ENCODE results near the gene PANX2.

DNA sequence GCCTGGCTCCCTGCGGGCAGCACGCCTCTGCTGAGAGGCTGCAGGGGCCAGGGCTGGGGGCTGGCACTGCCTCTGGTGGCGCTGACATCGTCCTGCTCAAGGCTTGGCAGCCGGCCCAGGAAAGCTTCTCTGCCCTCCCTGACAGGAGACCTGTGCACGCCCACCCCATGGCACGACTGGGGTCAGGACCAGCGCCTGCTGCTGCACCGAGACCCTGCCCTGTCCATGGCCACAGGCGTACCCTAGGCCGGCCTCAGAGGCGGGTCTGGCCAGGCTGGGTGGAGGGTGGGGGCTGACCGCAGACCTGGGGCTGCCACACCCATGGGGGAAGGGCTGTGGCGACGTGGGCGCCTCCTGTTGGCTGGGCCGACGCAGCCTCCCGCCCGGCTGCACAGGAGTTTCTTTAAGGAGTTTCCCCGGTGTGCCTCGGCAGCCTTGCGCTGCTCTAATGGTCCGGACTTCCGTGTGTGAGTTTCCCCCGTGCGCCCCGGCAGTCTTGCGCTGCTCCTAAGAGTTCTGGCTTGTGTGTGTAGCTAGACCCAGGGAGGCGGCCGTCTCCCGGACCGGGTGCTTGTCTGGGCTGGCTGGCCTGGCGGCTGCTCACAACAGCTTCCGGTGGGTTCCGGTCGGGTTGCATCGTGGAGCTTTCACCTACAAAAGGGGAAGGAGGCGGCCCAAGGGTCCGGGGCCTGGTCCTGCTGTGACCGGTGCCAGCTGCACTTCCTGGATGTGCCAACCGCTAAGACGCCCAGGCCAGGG, 19.8 kb downstream of the PANX2 start:
- TF ChIP-seq POLR2A (IDR thresholded peaks at IDR 0.05), result peak; percentile 38
- TF ChIP-seq CTCF (IDR thresholded peaks at IDR 0.05), result peak; percentile 13 to 59 (median 40)
